Spleen (tissue), 7 donors: ENCODE results near the gene PCBD2.

Experiments
- CTCF ChIP-seq, 11 experiments: fragments of 200-600 bp in 7 of 11; fragments of 450-650 bp in 4 of 11; sonication (generic) in 4 of 11; IDR thresholded peaks in 8 of 11; conservative IDR thresholded peaks in 3 of 11; 1 replicate in 7 of 11; 2 replicates in 4 of 11; pipeline versions ENCODE4 v1.4.0 to v1.8.0; 2016 to 2021; ENCODE audit warnings: antibody characterized with exemption in 11 of 11, inconsistent platforms in 4 of 11, mild to moderate bottlenecking in 1 of 11
- POLR2A ChIP-seq, 3 donors: fragments of 450-650 bp; IDR thresholded peaks; one replicate each; pipeline ENCODE4 v1.5.1; 2017; ENCODE audit warnings: antibody characterized with exemption in 3 of 3, mild to moderate bottlenecking in 1 of 3
- donor health status: DM: no; HTN: no; CAD: no; lungs with moderate emphysema.
- donor health status: DM: no; HTN: no; CAD: no.
- donor health status: DM: no; HTN: no; CAD: no.

GRCh38 chr5:134864707-134865106 is 40.2 kb upstream of the PCBD2 start:
- TF ChIP-seq CTCF (IDR thresholded peaks at IDR 0.05 in 8 of 11, conservative IDR thresholded peaks at IDR 0.05 in 3 of 11) = no peak
- no peak for TF ChIP-seq POLR2A (IDR thresholded peaks at IDR 0.05)
